ENCODE results near the gene CCDC102B.

Gene CCDC102B

GRCh38 chr18:68969027-68969426 lies 171.1 kb downstream of the CCDC102B start:
- no peak overlapping the region for H3K4me3 ChIP-seq (replicated peaks; ENCODE audit: low read depth, low read length)
- TF ChIP-seq CTCF (IDR thresholded peaks at IDR 0.05; ENCODE audit: low read depth, low read length, missing control alignments) = no peak
- no peak for DNase-seq (ENCODE audit: extremely low read depth, low read depth)

DNA sequence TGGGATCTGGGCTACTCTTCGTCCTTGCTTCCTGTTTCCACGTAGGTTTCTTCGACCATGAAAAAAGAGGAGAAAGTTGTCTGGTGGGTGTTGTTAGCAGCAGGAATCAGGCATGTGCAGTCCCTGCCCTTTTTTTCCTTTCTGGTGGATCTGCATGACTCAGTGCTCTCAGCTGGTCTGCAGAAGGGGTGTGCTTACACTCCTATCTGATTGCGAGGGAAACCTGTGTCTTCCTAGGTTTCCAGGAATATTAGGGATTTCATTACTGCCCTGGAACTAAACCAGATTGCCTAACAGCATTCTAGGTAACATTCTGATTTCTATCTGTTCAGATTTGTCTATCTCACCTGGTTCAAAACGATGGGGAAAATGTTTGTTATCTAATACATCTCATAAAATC lies 174.3 kb downstream of the CCDC102B start:
- no peak for DNase-seq (ENCODE audit: extremely low read depth, low read depth)
- no peak overlapping the region for H3K4me3 ChIP-seq (replicated peaks; ENCODE audit: low read depth, low read length)
- TF ChIP-seq CTCF (IDR thresholded peaks at IDR 0.05; ENCODE audit: low read depth, low read length, missing control alignments) = no peak

DNA sequence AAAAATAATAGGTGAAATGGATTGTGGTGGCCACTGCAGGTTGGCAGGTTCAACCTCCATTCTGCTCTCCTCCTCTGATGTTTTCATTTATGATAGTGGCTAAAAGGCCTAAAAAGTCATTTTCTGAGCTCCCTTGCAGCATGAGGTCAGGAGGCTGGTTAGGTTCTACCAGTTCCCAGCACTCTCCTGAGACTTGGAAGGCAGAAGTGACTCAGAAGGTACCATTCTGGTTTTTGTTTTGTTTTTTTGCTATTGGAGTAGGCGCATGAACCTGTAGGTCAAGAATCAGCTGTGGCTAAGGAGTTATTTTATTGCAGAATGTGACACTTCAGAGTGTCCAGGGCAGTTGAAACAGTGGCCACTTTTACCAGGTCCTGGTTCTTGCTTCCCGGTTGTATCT lies 181.9 kb downstream of the CCDC102B start:
- no peak for TF ChIP-seq CTCF (IDR thresholded peaks at IDR 0.05; ENCODE audit: low read depth, low read length, missing control alignments)

GRCh38 chr18:68983126-68983525 lies 185.2 kb downstream of the CCDC102B start:
- TF ChIP-seq CTCF (IDR thresholded peaks at IDR 0.05; ENCODE audit: low read depth, low read length, missing control alignments) = no peak
- DNase-seq (ENCODE audit: extremely low read depth, low read depth) = no peak
- H3K4me3 ChIP-seq (replicated peaks; ENCODE audit: low read depth, low read length) = no peak overlapping the region

More for the DNA sequence above, 181.9 kb downstream of the CCDC102B start:
- no peak overlapping the region for H3K4me3 ChIP-seq (replicated peaks; ENCODE audit: low read depth, low read length)
- no peak for DNase-seq (ENCODE audit: extremely low read depth, low read depth)

- DNase-seq (ENCODE audit: extremely low read depth, low read depth) = no peak
- TF ChIP-seq CTCF (IDR thresholded peaks at IDR 0.05; ENCODE audit: low read depth, low read length, missing control alignments) = no peak
- H3K4me3 ChIP-seq (replicated peaks; ENCODE audit: low read depth, low read length) = no peak overlapping the region
Measured at GRCh38 chr18:68984342-68984741, 186.5 kb downstream of the CCDC102B start.

DNA sequence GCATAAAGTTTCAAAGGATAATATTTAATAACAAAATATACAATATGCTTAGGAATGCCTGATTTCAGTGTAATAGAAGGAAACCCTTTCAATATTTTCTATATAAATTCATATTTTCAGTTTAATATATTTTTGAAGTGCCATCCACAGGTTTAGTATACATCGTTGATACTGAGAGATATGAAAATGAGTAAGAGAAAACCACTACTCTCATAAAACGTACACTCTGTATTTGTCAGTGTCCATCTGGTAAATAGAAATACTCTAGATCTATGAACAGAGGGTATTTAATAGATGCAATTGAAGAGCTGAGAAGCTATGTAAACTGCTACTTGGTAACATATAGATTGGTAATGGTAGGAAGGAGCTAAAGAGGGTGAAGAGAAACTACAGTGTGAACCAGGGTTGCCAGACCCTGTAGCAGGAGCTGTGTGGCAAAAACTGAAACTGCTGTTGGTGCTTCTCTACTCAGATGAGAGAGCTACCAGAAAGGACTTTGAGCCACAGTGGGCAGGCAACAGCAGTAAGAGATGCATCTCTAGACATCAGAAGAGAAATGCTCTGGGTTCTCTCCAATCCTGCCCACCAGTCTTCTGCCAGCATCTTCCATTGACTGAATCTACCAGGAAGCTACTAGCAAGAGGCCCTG lies 187.4 kb downstream of the CCDC102B start:
- no peak overlapping the region for H3K4me3 ChIP-seq (replicated peaks; ENCODE audit: low read depth, low read length)
- no peak for TF ChIP-seq CTCF (IDR thresholded peaks at IDR 0.05; ENCODE audit: low read depth, low read length, missing control alignments)
- DNase-seq (ENCODE audit: extremely low read depth, low read depth) = no peak

DNA sequence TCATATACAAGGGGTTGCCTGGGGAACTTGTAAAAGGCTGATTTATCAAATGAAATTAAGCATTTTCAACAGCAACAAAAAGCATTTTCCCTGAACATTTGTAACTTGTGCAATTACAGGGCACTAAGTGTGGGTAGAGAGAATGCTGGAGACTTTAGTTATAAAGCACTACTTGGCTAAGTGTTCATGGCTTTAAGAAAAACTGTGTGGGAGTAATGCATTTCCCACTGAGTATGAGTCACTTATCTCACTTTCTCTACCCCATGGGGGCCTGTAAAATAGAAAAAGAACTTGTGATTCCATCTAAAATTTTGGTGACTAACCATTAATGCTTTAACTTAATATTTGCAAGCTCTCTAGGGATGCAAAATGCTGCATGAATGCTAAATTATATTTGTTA lies 193.4 kb downstream of the CCDC102B start:
- no peak overlapping the region for H3K4me3 ChIP-seq (replicated peaks; ENCODE audit: low read depth, low read length)
- TF ChIP-seq CTCF (IDR thresholded peaks at IDR 0.05; ENCODE audit: low read depth, low read length, missing control alignments) = no peak
- no peak for DNase-seq (ENCODE audit: extremely low read depth, low read depth)

All from HFF-Myc (cell line).